SH-SY5Y (cell line): Measurements from ENCODE around the gene DGKH.

Source experiments
- GATA2 ChIP-seq: IDR thresholded peaks from 2 replicates; pipeline ENCODE4 v1.6.1; 2011; ENCODE audit warnings: mild to moderate bottlenecking, low read depth, low read length
- GATA3 ChIP-seq: IDR thresholded peaks from 2 replicates; pipeline ENCODE4 v1.6.1; 2011; ENCODE audit warnings: low read depth, mild to moderate bottlenecking, low read length, moderate library complexity

DNA sequence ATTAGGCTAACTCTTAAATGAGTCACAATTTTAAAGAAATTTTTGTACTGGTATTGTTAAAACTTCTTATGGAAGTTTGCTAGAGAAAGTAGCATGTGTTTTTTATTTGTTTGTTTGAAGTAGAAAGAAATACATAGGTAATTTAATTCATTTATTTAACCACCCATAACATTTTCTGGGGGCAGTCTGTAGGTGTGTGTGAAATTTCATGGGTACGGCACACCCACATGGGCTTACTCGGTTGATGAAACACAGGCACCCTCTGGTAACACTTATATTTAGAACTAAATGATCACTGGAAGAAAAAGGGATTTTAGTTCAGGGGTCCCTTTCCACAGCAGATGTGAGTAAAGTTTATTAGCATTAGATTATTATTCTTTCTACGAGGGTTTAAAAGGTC is 88.1 kb downstream of the DGKH start:
- TF ChIP-seq GATA2 (no peak), GATA3 (no peak)
